HCT116 (cell line): ENCODE measurements around the gene COL9A3. TPM values are rescaled to one million over a fixed set of nuclear protein-coding genes. Genes with fewer than 3 reads are reported as not detected.

Source experiments
- ATAC-seq: fragments of 200-7000 bp; cut with Tn5 transposase; 2 replicates; pipeline ENCODE4 v1.9.1; 2020; ENCODE audit warnings: mild to moderate bottlenecking, moderate library complexity
- BruUV-seq: library from RNA; stranded (reverse); fragments of 400-500 nt; replicated peaks from 2 replicates; lab custom pipeline; 2021; lab: Mats Ljungman, UMichigan
- CTCF ChIA-PET: fragments of 300-600 bp; sonication (Branson Sonifier 250); formaldehyde crosslinking; loops from one replicate; lab custom pipeline; 2021; ENCODE audit warnings: antibody characterized with exemption; lab: Charles Lee
- POLR2A ChIA-PET: fragments of 300-600, 350-600 bp; sonication (Branson Sonifier 250); formaldehyde crosslinking; loops from one replicate; lab custom pipeline; 2021; ENCODE audit warnings: antibody characterized with exemption; lab: Charles Lee
- RAD21 ChIA-PET, 2 experiments: fragments of 300-600 bp; sonication (Branson Sonifier 250); formaldehyde crosslinking; loops; one replicate each; lab custom pipeline; 2023; ENCODE audit warnings: low total read pairs in 2 of 2; ENCODE audit not compliant: uncharacterized antibody in 2 of 2, unreplicated experiment in 2 of 2, low non-redundant PET in 1 of 2; lab: Charles Lee
- DNase-seq: peaks from one replicate; pipeline ENCODE4 v3.0.0-alpha.2; 2010; ENCODE audit warnings: low read depth, low spot score
- H2AFZ ChIP-seq: fragments of 200-600 bp; shearing (Covaris generic), sonication (generic); 2 replicates; pipeline ENCODE4 v1.6.1; 2017; ENCODE audit warnings: low read depth, mixed run types, mixed read lengths, antibody characterized with exemption, low read length; ENCODE audit not compliant: poor library complexity, severe bottlenecking
- H3K27ac ChIP-seq: 2 replicates; pipeline ENCODE4 v1.5.1; 2012; ENCODE audit warnings: low read depth, low read length
- H3K27me3 ChIP-seq: fragments of 200-600 bp; sonication (generic); 2 replicates; pipeline ENCODE4 v1.6.1; 2016; ENCODE audit warnings: mixed run types, low read length, mixed read lengths; ENCODE audit not compliant: insufficient read depth
- H3K36me3 ChIP-seq, 2 experiments: fragments of 200-500 bp in 1 of 2; fragments of 200-600 bp in 1 of 2; sonication (Bioruptor generic) in 1 of 2; sonication (generic) in 1 of 2; 2 replicates each; pipeline versions ENCODE4 v1.5.1 to v1.6.1; 2014 to 2016; ENCODE audit warnings: low read length in 2 of 2, inconsistent platforms in 1 of 2, mixed read lengths in 1 of 2, mixed run types in 1 of 2; ENCODE audit not compliant: insufficient read depth in 2 of 2, control insufficient read depth in 1 of 2
- H3K4me1 ChIP-seq, 2 experiments: fragments of 200-600 bp in 1 of 2; sonication (generic) in 1 of 2; 2 replicates each; pipeline versions ENCODE4 v1.5.1 to v1.6.1; 2012 to 2017; ENCODE audit warnings: low read length in 2 of 2, inconsistent platforms in 1 of 2, mild to moderate bottlenecking in 1 of 2, mixed read lengths in 1 of 2, mixed run types in 1 of 2, moderate library complexity in 1 of 2; ENCODE audit not compliant: insufficient read depth in 2 of 2, control insufficient read depth in 1 of 2
- H3K4me2 ChIP-seq: fragments of 200-600 bp; sonication (generic); 2 replicates; pipeline ENCODE4 v1.6.1; 2017; ENCODE audit warnings: mixed run types, low read length, mixed read lengths
- H3K4me3 ChIP-seq, 2 experiments: fragments of 200-600 bp in 1 of 2; sonication (generic) in 1 of 2; replicated peaks in 1 of 2; 2 replicates each; pipeline ENCODE4 v1.5.1; 2011 to 2016; ENCODE audit warnings: low read length in 2 of 2, control low read depth in 1 of 2, low read depth in 1 of 2, mild to moderate bottlenecking in 1 of 2, mixed read lengths in 1 of 2, mixed run types in 1 of 2
- H3K79me2 ChIP-seq: fragments of 200-600 bp; sonication (generic); 2 replicates; pipeline ENCODE4 v1.6.1; 2017; ENCODE audit warnings: mild to moderate bottlenecking, mixed run types, low read length, moderate library complexity, mixed read lengths; ENCODE audit not compliant: insufficient read depth
- H3K9ac ChIP-seq: fragments of 200-600 bp; sonication (generic); 2 replicates; pipeline ENCODE4 v1.6.1; 2016; ENCODE audit warnings: low read length, mixed read lengths
- H3K9me2 ChIP-seq: fragments of 200-600 bp; sonication (generic), shearing (Covaris generic); 2 replicates; pipeline ENCODE4 v1.6.1; 2017; ENCODE audit warnings: mixed run types, mild to moderate bottlenecking, moderate library complexity; ENCODE audit not compliant: insufficient read depth
- H3K9me3 ChIP-seq, 2 experiments: fragments of 200-500 bp in 1 of 2; fragments of 200-600 bp in 1 of 2; sonication (Bioruptor generic) in 1 of 2; sonication (generic) in 1 of 2; 2 replicates each; pipeline ENCODE4 v1.6.1; 2014 to 2017; ENCODE audit warnings: low read length in 2 of 2, mixed read lengths in 2 of 2, inconsistent platforms in 1 of 2, low read depth in 1 of 2, mild to moderate bottlenecking in 1 of 2, mixed run types in 1 of 2, moderate library complexity in 1 of 2; ENCODE audit not compliant: control insufficient read depth in 1 of 2, insufficient read depth in 1 of 2
- H4K20me1 ChIP-seq: fragments of 200-600 bp; sonication (generic), shearing (Covaris generic); 2 replicates; pipeline ENCODE4 v1.6.1; 2017; ENCODE audit warnings: mixed run types, mild to moderate bottlenecking, moderate library complexity; ENCODE audit not compliant: insufficient read depth
- CBX3 ChIP-seq: IDR thresholded peaks from 2 replicates; pipeline ENCODE4 v1.6.1; 2012; ENCODE audit warnings: low read depth
- CTCF ChIP-seq, 3 experiments: fragments of 200-600 bp in 1 of 3; sonication (generic) in 1 of 3; IDR thresholded peaks in 2 of 3; conservative IDR thresholded peaks in 1 of 3; 2 replicates each; pipeline ENCODE4 v1.5.1; 2012 to 2017; ENCODE audit warnings: low read depth in 2 of 3, low read length in 2 of 3, antibody characterized with exemption in 1 of 3, borderline replicate concordance in 1 of 3, control low read depth in 1 of 3, mild to moderate bottlenecking in 1 of 3, mixed read lengths in 1 of 3, mixed run types in 1 of 3, moderate library complexity in 1 of 3; ENCODE audit not compliant: insufficient read depth in 1 of 3
- EGR1 ChIP-seq: IDR thresholded peaks from 2 replicates; pipeline ENCODE4 v1.6.1; 2012; ENCODE audit warnings: low read depth
- EZH2 ChIP-seq: fragments of 200-600 bp; sonication (generic); IDR thresholded peaks from 2 replicates; pipeline ENCODE4 v1.6.1; 2017; ENCODE audit warnings: antibody characterized with exemption, mixed run types
- SIN3A ChIP-seq: IDR thresholded peaks from 2 replicates; pipeline ENCODE4 v1.6.1; 2012; ENCODE audit warnings: low read depth
- SRF ChIP-seq: IDR thresholded peaks from 2 replicates; pipeline ENCODE4 v1.6.1; 2012; ENCODE audit warnings: low read depth
- YY1 ChIP-seq: IDR thresholded peaks from 2 replicates; pipeline ENCODE4 v1.6.1; 2011; ENCODE audit warnings: low read length, low read depth, moderate library complexity, mild to moderate bottlenecking; ENCODE audit not compliant: insufficient replicate concordance; ENCODE audit errors: extremely low read depth
- intact Hi-C: fragments of 100-400 bp; cut with micrococcal nuclease; formaldehyde crosslinking; loops from 2 replicates; pipeline ENCODE4 v1.10.0; 2022
- total RNA-seq: library from RNA; stranded (reverse); gene quantifications from one replicate; pipeline ENCODE4 v1.2.1, GENCODE V29; 2021; ENCODE audit not compliant: unreplicated experiment

COL9A3 gene
- total RNA-seq, 1 experiment from 2014 or later, result 29.7 TPM

GRCh38 chr20:62804021-62804626, 12.7 kb upstream of the COL9A3 start:
- H3K27me3 ChIP-seq, result no peaks in the 10 kb centered on the region
- H3K9ac ChIP-seq, result peak overlapping the region; percentile 35; the same call in 1 of the 2 replicates
- no TSS peak for BruUV-seq
- H3K36me3 ChIP-seq, result peaks cover 16 to 35% of the 10 kb centered on the region in 2 experiments
- intact Hi-C loops, result loop anchor here (10.0 kb wide), 1 partner anchor 499 kb away; the partner anchor contains the start of gene ADRM1
- H3K27ac ChIP-seq, result peak overlapping the region; percentile 15; the same call in 1 of the 2 replicates
- peak; percentile 33 for ATAC-seq
- H4K20me1 ChIP-seq, result no peaks in the 10 kb centered on the region; the same call in 1 of the 2 replicates
- peak overlapping the region; percentile 79 to 83 for H3K4me3 ChIP-seq
- peak overlapping the region; percentile 98 for H3K4me2 ChIP-seq
- no peaks in the 10 kb centered on the region for H3K9me3 ChIP-seq
- TF ChIP-seq SRF, result no peak
- no peak for TF ChIP-seq SIN3A
- TF ChIP-seq EZH2, result no peak
- TF ChIP-seq YY1, result no peak
- TF ChIP-seq EGR1, result no peak
- no peak for TF ChIP-seq CBX3
- 0 out of 6 replicates have a peak, but pooled peaks of 1 of the 3 experiments have one; percentile 15 for TF ChIP-seq CTCF (IDR thresholded peaks at IDR 0.05 in 2 of 3, conservative IDR thresholded peaks at IDR 0.05 in 1 of 3; ENCODE audit: borderline replicate concordance in 1 of 3, insufficient read depth in 1 of 3, low read depth in 2 of 3, low read length in 2 of 3)
- ChIA-PET POLR2A (interaction anchor here (0.5 to 1.6 kb wide), 4 partner anchors 8 to 126 kb away, joined by 3 to 7 read pairs (median 3); partner anchors contain the start of gene MRGBP), RAD21 (no interaction called here), CTCF (interaction anchor here (1.1 kb wide), 1 partner anchor 10 kb away, joined by 3 read pairs; no protein-coding TSS in a partner anchor)
- peak overlapping the region; percentile 68 for H2AFZ ChIP-seq
- H3K9me2 ChIP-seq, result no peaks in the 10 kb centered on the region
- peaks cover 45% of the 10 kb centered on the region for H3K79me2 ChIP-seq
- no peak for DNase-seq
- peaks cover 19 to 35% of the 10 kb centered on the region in 2 experiments; a peak in 3 of 4 replicates for H3K4me1 ChIP-seq
